K562 (cell line): Measurements from ENCODE around the gene CENPA. TPM values are rescaled to one million over a fixed set of nuclear protein-coding genes. Genes with fewer than 3 reads are reported as not detected.

Experiments used
- ATAC-seq: fragments of 200-7000 bp; cut with Tn5 transposase; 3 replicates; pipeline ENCODE4 v1.9.1; 2020; ENCODE audit warnings: moderate library complexity
- BruUV-seq: library from RNA; stranded (reverse); fragments of 400-500 nt; replicated peaks from 2 replicates; lab custom pipeline; 2021; lab: Mats Ljungman, UMichigan
- CTCF ChIA-PET: fragments of 300-600 bp; formaldehyde crosslinking; extraction: SDS; loops from one replicate; lab custom pipeline; 2021; ENCODE audit warnings: low intra/inter-chr PET ratio; lab: Yijun Ruan, JAX
- POLR2A ChIA-PET: fragments of 300-600, 350-650 bp; sonication (Branson Sonifier 250); formaldehyde crosslinking; extraction: SDS; loops from one replicate; lab custom pipeline; 2021; ENCODE audit warnings: antibody characterized with exemption, inconsistent platforms; lab: Yijun Ruan, JAX
- DNase-seq, 4 experiments: peaks; one replicate each; pipeline versions ENCODE4 v3.0.0 to v3.0.0-alpha.2; 2011 to 2018; ENCODE audit warnings: low spot score in 3 of 4, mixed read lengths in 3 of 4; ENCODE audit errors: extremely low read depth in 1 of 4
- FAIRE-seq: peaks from 2 replicates; lab custom pipeline; 2011; peaks lifted over from hg19 to GRCh38; lab: Jason Lieb, UNC
- H2AFZ ChIP-seq: 2 replicates; pipeline ENCODE4 v1.6.0; 2011; ENCODE audit warnings: low read depth, low read length, control low read depth, inconsistent platforms
- H3K27ac ChIP-seq: fragments of 200-600 bp; 3 replicates; pipeline ENCODE4 v1.8.0; 2011; ENCODE audit warnings: low read depth, mild to moderate bottlenecking, control low read depth, inconsistent platforms, low read length, moderate library complexity, mixed read lengths; ENCODE audit errors: extremely low read depth
- H3K27me3 ChIP-seq, 2 experiments: fragments of 300-600 bp in 1 of 2; 2 replicates in 1 of 2; 3 replicates in 1 of 2; pipeline versions ENCODE4 v1.6.0 to v1.8.0; 2011; ENCODE audit warnings: inconsistent platforms in 2 of 2, low read length in 2 of 2, mild to moderate bottlenecking in 1 of 2, mixed read lengths in 1 of 2, moderate library complexity in 1 of 2; ENCODE audit not compliant: control insufficient read depth in 2 of 2, insufficient read depth in 2 of 2
- H3K36me3 ChIP-seq: fragments of 300-600 bp; 3 replicates; pipeline ENCODE4 v1.8.0; 2011; ENCODE audit warnings: mild to moderate bottlenecking, low read length, inconsistent platforms; ENCODE audit not compliant: control insufficient read depth, insufficient read depth
- H3K4me1 ChIP-seq, 2 experiments: fragments of 200-600 bp in 1 of 2; replicated peaks in 1 of 2; 2 replicates in 1 of 2; 3 replicates in 1 of 2; pipeline versions ENCODE4 v1.5.1 to v1.8.0; 2011; ENCODE audit warnings: inconsistent platforms in 2 of 2, low read length in 2 of 2, mild to moderate bottlenecking in 1 of 2, mixed read lengths in 1 of 2, moderate library complexity in 1 of 2; ENCODE audit not compliant: control insufficient read depth in 2 of 2, insufficient read depth in 2 of 2
- H3K4me2 ChIP-seq: 2 replicates; pipeline ENCODE4 v1.6.1; 2011; ENCODE audit warnings: low read length, control low read depth, inconsistent platforms, mixed read lengths; ENCODE audit not compliant: insufficient read depth
- H3K4me3 ChIP-seq: fragments of 200-600 bp; sonication (generic), shearing (Covaris generic); 2 replicates; pipeline ENCODE4 v1.5.1; 2016; ENCODE audit warnings: control low read depth, inconsistent platforms
- H3K79me2 ChIP-seq: fragments of 200-600 bp; 3 replicates; pipeline ENCODE4 v1.8.0; 2011; ENCODE audit warnings: low read length, inconsistent platforms; ENCODE audit not compliant: control insufficient read depth, insufficient read depth
- H3K9ac ChIP-seq, 2 experiments: 2 replicates each; pipeline versions ENCODE4 v1.6.0 to v1.6.1; 2011; ENCODE audit warnings: low read depth in 2 of 2, low read length in 2 of 2, control low read depth in 1 of 2, inconsistent platforms in 1 of 2, mild to moderate bottlenecking in 1 of 2, mixed read lengths in 1 of 2; ENCODE audit not compliant: insufficient read depth in 1 of 2
- H3K9me1 ChIP-seq: one replicate; pipeline ENCODE4 v1.6.0; 2011; ENCODE audit warnings: inconsistent platforms, mild to moderate bottlenecking, low read length, moderate library complexity; ENCODE audit not compliant: control insufficient read depth, insufficient read depth
- H3K9me3 ChIP-seq: replicated peaks from 2 replicates; pipeline ENCODE4 v1.5.1; 2011; ENCODE audit warnings: low read depth, low read length, inconsistent platforms; ENCODE audit not compliant: control insufficient read depth, insufficient read depth
- H4K20me1 ChIP-seq: replicated peaks from 2 replicates; pipeline ENCODE4 v1.6.1; 2011; ENCODE audit warnings: low read length, inconsistent platforms, mixed read lengths; ENCODE audit not compliant: control insufficient read depth, insufficient read depth
- HNRNPUL1 ChIP-seq: fragments of 200-400 bp; formaldehyde crosslinking; IDR thresholded peaks from 2 replicates; pipeline ENCODE4 v1.6.1; 2017; ENCODE audit warnings: low read length
- KAT7 ChIP-seq: sonication (generic); formaldehyde crosslinking; IDR thresholded peaks from 2 replicates; pipeline ENCODE4 v1.8.0; 2022; ENCODE audit warnings: missing genetic modification reagents, mild to moderate bottlenecking, borderline replicate concordance
- SIN3B ChIP-seq: fragments of 450-650 bp; IDR thresholded peaks from 2 replicates; pipeline ENCODE4 v1.6.1; 2017; ENCODE audit warnings: low read depth, mild to moderate bottlenecking, moderate library complexity
- ZNF217 ChIP-seq: sonication (generic); formaldehyde crosslinking; IDR thresholded peaks from 2 replicates; pipeline ENCODE4 v1.8.0; 2022; ENCODE audit warnings: mild to moderate bottlenecking, missing genetic modification reagents
- WGBS: fragments of 100-300 bp; shearing (Covaris generic); methylation state at CpG from one replicate; pipeline ENCODE4 v1.1.6; 2016; ENCODE audit warnings: low coverage, mixed read lengths; ENCODE audit not compliant: insufficient coverage; ENCODE audit errors: missing lambda C conversion rate; 5-methylcytosine and 5-hydroxymethylcytosine counted together
- in situ Hi-C: fragments of 300-500 bp; cut with MboI; formaldehyde crosslinking; loops from 4 replicates; pipeline ENCODE4 v1.15.0; 2018; ENCODE audit warnings: inconsistent platforms, mixed read lengths
- intact Hi-C: fragments of 100-400 bp; cut with micrococcal nuclease; formaldehyde crosslinking; loops from 2 replicates; pipeline ENCODE4 v1.14.2; 2022
- polyA plus RNA-seq, 8 experiments: library from polyadenylated mRNA; depleted of rRNA in 4 of 8; stranded (reverse) in 5 of 8; unstranded in 3 of 8; fragments of >200 nt; fragmentation: Nextera tagmentation in 2 of 8; fragmentation: Illumina TruSeq in 1 of 8; extraction: Ambion mirVana in 2 of 8; extraction: Trizol in 1 of 8; gene quantifications; 2 replicates each; pipeline versions ENCODE4 v1.2.1 to v1.2.3, GENCODE V29; 2011 to 2014; ENCODE audit warnings: inconsistent platforms in 1 of 8, missing spikeins in 1 of 8
- total RNA-seq, 7 experiments: library from RNA; depleted of rRNA in 6 of 7; stranded (reverse); fragments of >200 nt in 6 of 7; fragmentation: Illumina TruSeq in 2 of 7; extraction: Trizol in 2 of 7; gene quantifications; 2 replicates each; pipeline versions ENCODE4 v1.2.1 to v1.2.3, GENCODE V29; 2011 to 2021; ENCODE audit warnings: low replicate concordance in 1 of 7
- TF ChIP-seq, protein P1 (sequence below), 2 experiments: fragments of 450-650 bp in 1 of 2; sonication (generic) in 1 of 2; formaldehyde crosslinking; conservative IDR thresholded peaks; 2 replicates each; pipeline versions ENCODE4 v1.4.0 to v1.8.1; 2020 to 2022; ENCODE audit warnings: mild to moderate bottlenecking in 1 of 2, missing genetic modification reagents in 1 of 2
- TF ChIP-seq, protein P2 (sequence below): IDR thresholded peaks from 3 replicates; pipeline ENCODE4 v1.6.1; 2011; ENCODE audit warnings: borderline replicate concordance, mild to moderate bottlenecking, moderate library complexity; ENCODE audit not compliant: insufficient read length; ENCODE audit errors: extremely low read depth
- TF ChIP-seq, protein P3 (sequence below): fragments of 450-650 bp; IDR thresholded peaks from 2 replicates; pipeline ENCODE4 v1.6.1; 2017; ENCODE audit warnings: mild to moderate bottlenecking, moderate library complexity

Gene CENPA
- total and polyA plus RNA-seq, 9 of the 15 experiments (the other 6 are each of a cell fraction or from before 2014, with no cell fraction given), result 11.3 to 61.7 (median 44.7) TPM

DNA sequence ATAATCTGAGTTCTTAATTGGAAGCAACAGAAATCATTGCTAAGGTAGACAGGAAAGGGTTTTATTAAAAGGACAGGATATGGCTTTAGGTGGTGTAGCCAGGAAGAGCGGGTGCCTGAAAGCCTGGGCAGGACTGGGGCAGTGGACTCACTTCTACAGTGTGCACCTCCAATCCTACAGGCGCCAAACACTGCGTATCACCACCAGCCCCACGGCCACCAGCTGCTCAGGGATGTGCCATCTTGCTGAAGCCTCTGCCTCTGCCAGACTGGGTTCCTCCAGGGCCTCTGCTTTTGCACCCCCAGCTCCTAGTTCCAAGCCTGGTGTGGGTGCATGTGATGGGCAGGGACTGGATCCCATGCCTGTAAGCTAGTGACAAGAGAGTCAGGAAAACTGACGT is 32.4 kb downstream of the CENPA start:
- Histone ChIP-seq H3K4me1 (peaks cover 4 to 5% of the 10 kb centered on the region in 2 experiments; a peak in 3 of 5 replicates), H3K9me1 (no peaks in the 10 kb centered on the region), H3K79me2 (no peaks in the 10 kb centered on the region), H3K4me2 (no peak overlapping the region), H3K27me3 (peaks cover 28 to 56% of the 10 kb centered on the region in 2 experiments), H3K27ac (no peak overlapping the region), H2AFZ (no peak overlapping the region), H3K36me3 (no peaks in the 10 kb centered on the region), H4K20me1 (no peaks in the 10 kb centered on the region), H3K4me3 (no peak overlapping the region), H3K9ac (no peak overlapping the region), H3K9me3 (no peaks in the 10 kb centered on the region)
- intact Hi-C loops (no loop called here), in situ Hi-C loops (no loop called here)
- ChIA-PET CTCF (no interaction called here), POLR2A (interaction anchor here (0.6 to 1.2 kb wide), 2 partner anchors 20 to 120 kb away, joined by 3 read pairs; no protein-coding TSS in a partner anchor)
- TF ChIP-seq, protein P1, sequence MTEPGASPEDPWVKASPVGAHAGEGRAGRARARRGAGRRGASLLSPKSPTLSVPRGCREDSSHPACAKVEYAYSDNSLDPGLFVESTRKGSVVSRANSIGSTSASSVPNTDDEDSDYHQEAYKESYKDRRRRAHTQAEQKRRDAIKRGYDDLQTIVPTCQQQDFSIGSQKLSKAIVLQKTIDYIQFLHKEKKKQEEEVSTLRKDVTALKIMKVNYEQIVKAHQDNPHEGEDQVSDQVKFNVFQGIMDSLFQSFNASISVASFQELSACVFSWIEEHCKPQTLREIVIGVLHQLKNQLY (CRISPR knock-in tag; conservative IDR thresholded peaks at IDR 0.05), result no peak
- TF ChIP-seq, protein P2, sequence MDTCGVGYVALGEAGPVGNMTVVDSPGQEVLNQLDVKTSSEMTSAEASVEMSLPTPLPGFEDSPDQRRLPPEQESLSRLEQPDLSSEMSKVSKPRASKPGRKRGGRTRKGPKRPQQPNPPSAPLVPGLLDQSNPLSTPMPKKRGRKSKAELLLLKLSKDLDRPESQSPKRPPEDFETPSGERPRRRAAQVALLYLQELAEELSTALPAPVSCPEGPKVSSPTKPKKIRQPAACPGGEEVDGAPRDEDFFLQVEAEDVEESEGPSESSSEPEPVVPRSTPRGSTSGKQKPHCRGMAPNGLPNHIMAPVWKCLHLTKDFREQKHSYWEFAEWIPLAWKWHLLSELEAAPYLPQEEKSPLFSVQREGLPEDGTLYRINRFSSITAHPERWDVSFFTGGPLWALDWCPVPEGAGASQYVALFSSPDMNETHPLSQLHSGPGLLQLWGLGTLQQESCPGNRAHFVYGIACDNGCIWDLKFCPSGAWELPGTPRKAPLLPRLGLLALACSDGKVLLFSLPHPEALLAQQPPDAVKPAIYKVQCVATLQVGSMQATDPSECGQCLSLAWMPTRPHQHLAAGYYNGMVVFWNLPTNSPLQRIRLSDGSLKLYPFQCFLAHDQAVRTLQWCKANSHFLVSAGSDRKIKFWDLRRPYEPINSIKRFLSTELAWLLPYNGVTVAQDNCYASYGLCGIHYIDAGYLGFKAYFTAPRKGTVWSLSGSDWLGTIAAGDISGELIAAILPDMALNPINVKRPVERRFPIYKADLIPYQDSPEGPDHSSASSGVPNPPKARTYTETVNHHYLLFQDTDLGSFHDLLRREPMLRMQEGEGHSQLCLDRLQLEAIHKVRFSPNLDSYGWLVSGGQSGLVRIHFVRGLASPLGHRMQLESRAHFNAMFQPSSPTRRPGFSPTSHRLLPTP, result no peak
- TF ChIP-seq ZNF217 (CRISPR knock-in tag), result no peak
- TF ChIP-seq, protein P3, sequence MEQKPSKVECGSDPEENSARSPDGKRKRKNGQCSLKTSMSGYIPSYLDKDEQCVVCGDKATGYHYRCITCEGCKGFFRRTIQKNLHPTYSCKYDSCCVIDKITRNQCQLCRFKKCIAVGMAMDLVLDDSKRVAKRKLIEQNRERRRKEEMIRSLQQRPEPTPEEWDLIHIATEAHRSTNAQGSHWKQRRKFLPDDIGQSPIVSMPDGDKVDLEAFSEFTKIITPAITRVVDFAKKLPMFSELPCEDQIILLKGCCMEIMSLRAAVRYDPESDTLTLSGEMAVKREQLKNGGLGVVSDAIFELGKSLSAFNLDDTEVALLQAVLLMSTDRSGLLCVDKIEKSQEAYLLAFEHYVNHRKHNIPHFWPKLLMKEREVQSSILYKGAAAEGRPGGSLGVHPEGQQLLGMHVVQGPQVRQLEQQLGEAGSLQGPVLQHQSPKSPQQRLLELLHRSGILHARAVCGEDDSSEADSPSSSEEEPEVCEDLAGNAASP, result no peak
- no peak for TF ChIP-seq SIN3B
- TF ChIP-seq KAT7, result no peak
- TF ChIP-seq HNRNPUL1, result no peak
- 1% methylated on average over 5 of the region's 5 CpGs for WGBS
- FAIRE-seq, result no peak
- BruUV-seq, result no TSS peak
- no peak for ATAC-seq
- DNase-seq, result no peak
